ENCODE data around the gene UCP1. TPM values are rescaled to one million over a fixed set of nuclear protein-coding genes. Genes with fewer than 3 reads are reported as not detected.
"Not testable (repeated sequence)": the region's sequence is repeated elsewhere in the genome, so short reads cannot be mapped to it uniquely, and the experiment has no call there.

The UCP1 gene
- polyA plus RNA-seq, 1 donor (not counting 4 experiments of a cell fraction or from before 2014, with no cell fraction given) = not detected

DNA sequence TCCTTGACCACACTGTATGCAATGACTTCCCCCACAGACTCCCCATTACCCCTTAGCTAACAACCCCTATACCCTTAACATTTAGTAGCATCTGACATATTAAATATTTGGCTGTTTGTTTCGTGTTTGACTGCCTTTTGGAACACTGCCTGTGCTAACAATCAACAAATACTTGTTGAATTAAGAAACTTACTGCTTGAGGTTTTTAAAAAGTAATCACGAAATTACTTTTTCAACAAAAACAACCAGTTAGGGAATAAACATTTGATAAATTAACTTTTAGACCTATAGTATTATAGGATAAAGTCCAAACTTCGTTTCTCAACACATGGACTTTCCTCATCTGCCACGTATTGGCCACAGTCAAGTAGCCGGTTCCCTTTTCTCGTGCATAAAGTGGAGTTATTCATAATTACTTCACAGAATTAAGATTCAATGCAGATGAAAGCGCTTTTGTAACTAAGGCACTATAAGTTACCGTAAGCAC lies 45.3 kb downstream of the UCP1 start:
- Histone ChIP-seq H2AFZ (ENCODE audit: control insufficient read depth, low read length) (peak overlapping the region; percentile 60), H3K27me3 (ENCODE audit: control insufficient read depth, extremely low read depth, insufficient read depth, low read length) (no peaks in the 10 kb centered on the region), H4K20me1 (ENCODE audit: control insufficient read depth, extremely low read depth, insufficient read depth, low read length) (no peaks in the 10 kb centered on the region), H3K9me3 (ENCODE audit: control insufficient read depth, low read depth, low read length) (no peaks in the 10 kb centered on the region), H3K27ac (ENCODE audit: control insufficient read depth, insufficient read depth, low read length) (no peak overlapping the region), H3K4me1 (ENCODE audit: control insufficient read depth, extremely low read depth, insufficient read depth, low read length) (peaks cover 10% of the 10 kb centered on the region), H3K79me2 (ENCODE audit: control insufficient read depth, insufficient read depth, low read length) (peaks cover 7% of the 10 kb centered on the region), H3K9ac (ENCODE audit: control insufficient read depth, extremely low read depth, insufficient read depth, low read length) (no peak overlapping the region), H3K4me3 (ENCODE audit: control insufficient read depth in 2 of 3, extremely low read depth in 1 of 3, insufficient read depth in 2 of 3, low read depth in 1 of 3, low read length in 3 of 3) (peak overlapping the region; percentile 18 to 95 (median 83)), H3K36me3 (ENCODE audit: control insufficient read depth in 2 of 2, extremely low read depth in 1 of 2, insufficient read depth in 2 of 2, low read length in 2 of 2) (peaks cover 0 to 6% of the 10 kb centered on the region in 2 experiments), H3K4me2 (ENCODE audit: control insufficient read depth, extremely low read depth, insufficient read depth, low read depth, low read length) (peak overlapping the region; percentile 74), H3K9me1 (ENCODE audit: control insufficient read depth, extremely low read depth, insufficient read depth, low read length) (no peaks in the 10 kb centered on the region)
- TF ChIP-seq, protein P1, sequence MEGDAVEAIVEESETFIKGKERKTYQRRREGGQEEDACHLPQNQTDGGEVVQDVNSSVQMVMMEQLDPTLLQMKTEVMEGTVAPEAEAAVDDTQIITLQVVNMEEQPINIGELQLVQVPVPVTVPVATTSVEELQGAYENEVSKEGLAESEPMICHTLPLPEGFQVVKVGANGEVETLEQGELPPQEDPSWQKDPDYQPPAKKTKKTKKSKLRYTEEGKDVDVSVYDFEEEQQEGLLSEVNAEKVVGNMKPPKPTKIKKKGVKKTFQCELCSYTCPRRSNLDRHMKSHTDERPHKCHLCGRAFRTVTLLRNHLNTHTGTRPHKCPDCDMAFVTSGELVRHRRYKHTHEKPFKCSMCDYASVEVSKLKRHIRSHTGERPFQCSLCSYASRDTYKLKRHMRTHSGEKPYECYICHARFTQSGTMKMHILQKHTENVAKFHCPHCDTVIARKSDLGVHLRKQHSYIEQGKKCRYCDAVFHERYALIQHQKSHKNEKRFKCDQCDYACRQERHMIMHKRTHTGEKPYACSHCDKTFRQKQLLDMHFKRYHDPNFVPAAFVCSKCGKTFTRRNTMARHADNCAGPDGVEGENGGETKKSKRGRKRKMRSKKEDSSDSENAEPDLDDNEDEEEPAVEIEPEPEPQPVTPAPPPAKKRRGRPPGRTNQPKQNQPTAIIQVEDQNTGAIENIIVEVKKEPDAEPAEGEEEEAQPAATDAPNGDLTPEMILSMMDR (optimal IDR thresholded peaks at IDR 0.05 in 1 of 3, IDR thresholded peaks at IDR 0.05 in 1 of 3, conservative IDR thresholded peaks at IDR 0.05 in 1 of 3; ENCODE audit: extremely low read depth in 1 of 3, insufficient read depth in 2 of 3, low read length in 3 of 3) = no peak
- TF ChIP-seq EZH2 (IDR thresholded peaks at IDR 0.05; ENCODE audit: low read length) = no peak
- FAIRE-seq (no peak), DNase-seq (ENCODE audit: low read depth, low spot score) (no peak)
- dilution Hi-C loops (cut with MboI; ENCODE audit: extremely low pct_ligation_motif_present, low sequenced_read_pairs) = no loop called here

DNA sequence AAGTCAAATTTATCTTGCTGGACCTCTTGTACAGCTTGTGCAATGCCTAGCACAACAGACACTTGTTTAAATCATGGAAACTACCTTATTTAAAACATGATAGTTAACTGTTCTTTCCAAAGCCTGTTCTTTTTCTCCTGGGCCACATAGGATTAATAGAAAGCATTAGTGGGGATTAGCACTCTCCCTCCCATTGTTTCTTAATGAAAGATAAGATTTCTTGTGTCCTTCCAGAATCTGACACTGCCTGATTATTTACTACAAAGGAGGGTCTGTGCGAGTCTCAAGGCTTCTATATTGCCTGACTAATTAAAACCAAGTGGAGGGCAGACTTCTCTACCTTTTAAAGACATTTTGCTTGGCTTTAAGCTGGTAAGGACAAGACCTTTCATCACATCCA lies 53.3 kb downstream of the UCP1 start:
- TF ChIP-seq, protein P1 (optimal IDR thresholded peaks at IDR 0.05 in 1 of 3, IDR thresholded peaks at IDR 0.05 in 1 of 3, conservative IDR thresholded peaks at IDR 0.05 in 1 of 3; ENCODE audit: extremely low read depth in 1 of 3, insufficient read depth in 2 of 3, low read length in 3 of 3) = no peak
- TF ChIP-seq EZH2 (IDR thresholded peaks at IDR 0.05; ENCODE audit: low read length) = no peak
- H3K4me3 ChIP-seq (ENCODE audit: control insufficient read depth in 2 of 3, extremely low read depth in 1 of 3, insufficient read depth in 2 of 3, low read depth in 1 of 3, low read length in 3 of 3) = no peak overlapping the region
- no peak for FAIRE-seq

DNA sequence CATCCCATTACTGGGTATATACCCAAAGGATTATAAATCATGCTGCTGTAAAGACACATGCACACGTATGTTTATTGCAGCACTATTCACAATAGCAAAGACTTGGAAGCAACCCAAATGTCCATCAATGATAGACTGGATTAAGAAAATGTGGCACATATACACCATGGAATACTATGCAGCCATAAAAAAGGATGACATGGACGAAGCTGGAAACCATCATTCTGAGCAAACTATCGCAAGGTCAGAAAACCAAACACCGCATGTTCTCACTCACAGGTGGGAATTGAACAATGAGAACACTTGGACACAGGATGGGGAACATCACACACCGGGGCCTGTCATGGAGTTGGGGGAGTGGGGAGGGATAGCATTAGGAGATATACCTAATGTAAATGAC lies 55.0 kb downstream of the UCP1 start:
- H3K4me3 ChIP-seq (ENCODE audit: control insufficient read depth in 2 of 3, extremely low read depth in 1 of 3, insufficient read depth in 2 of 3, low read depth in 1 of 3, low read length in 3 of 3); DNase-seq (ENCODE audit: low read depth, low spot score); H3K4me1 ChIP-seq (ENCODE audit: control insufficient read depth, extremely low read depth, insufficient read depth, low read length); H3K36me3 ChIP-seq (ENCODE audit: control insufficient read depth in 2 of 2, extremely low read depth in 1 of 2, insufficient read depth in 2 of 2, low read length in 2 of 2); H3K79me2 ChIP-seq (ENCODE audit: control insufficient read depth, insufficient read depth, low read length); H2AFZ ChIP-seq (ENCODE audit: control insufficient read depth, low read length); H3K27ac ChIP-seq (ENCODE audit: control insufficient read depth, insufficient read depth, low read length); H3K9me1 ChIP-seq (ENCODE audit: control insufficient read depth, extremely low read depth, insufficient read depth, low read length); H3K9me3 ChIP-seq (ENCODE audit: control insufficient read depth, low read depth, low read length); H4K20me1 ChIP-seq (ENCODE audit: control insufficient read depth, extremely low read depth, insufficient read depth, low read length); FAIRE-seq; H3K4me2 ChIP-seq (ENCODE audit: control insufficient read depth, extremely low read depth, insufficient read depth, low read depth, low read length); dilution Hi-C loops (cut with MboI; ENCODE audit: extremely low pct_ligation_motif_present, low sequenced_read_pairs); H3K9ac ChIP-seq (ENCODE audit: control insufficient read depth, extremely low read depth, insufficient read depth, low read length); H3K27me3 ChIP-seq (ENCODE audit: control insufficient read depth, extremely low read depth, insufficient read depth, low read length): not testable (repeated sequence)

More for the DNA sequence above, 53.3 kb downstream of the UCP1 start:
- Histone ChIP-seq H4K20me1 (ENCODE audit: control insufficient read depth, extremely low read depth, insufficient read depth, low read length) (no peaks in the 10 kb centered on the region), H3K4me1 (ENCODE audit: control insufficient read depth, extremely low read depth, insufficient read depth, low read length) (no peaks in the 10 kb centered on the region), H3K27me3 (ENCODE audit: control insufficient read depth, extremely low read depth, insufficient read depth, low read length) (no peaks in the 10 kb centered on the region), H3K9me3 (ENCODE audit: control insufficient read depth, low read depth, low read length) (no peaks in the 10 kb centered on the region), H3K4me2 (ENCODE audit: control insufficient read depth, extremely low read depth, insufficient read depth, low read depth, low read length) (no peak overlapping the region), H3K79me2 (ENCODE audit: control insufficient read depth, insufficient read depth, low read length) (no peaks in the 10 kb centered on the region), H3K9me1 (ENCODE audit: control insufficient read depth, extremely low read depth, insufficient read depth, low read length) (no peaks in the 10 kb centered on the region), H3K9ac (ENCODE audit: control insufficient read depth, extremely low read depth, insufficient read depth, low read length) (no peak overlapping the region), H3K27ac (ENCODE audit: control insufficient read depth, insufficient read depth, low read length) (no peak overlapping the region), H2AFZ (ENCODE audit: control insufficient read depth, low read length) (no peak overlapping the region), H3K36me3 (ENCODE audit: control insufficient read depth in 2 of 2, extremely low read depth in 1 of 2, insufficient read depth in 2 of 2, low read length in 2 of 2) (no peaks in the 10 kb centered on the region)
- dilution Hi-C loops (cut with MboI; ENCODE audit: extremely low pct_ligation_motif_present, low sequenced_read_pairs) = no loop called here
- no peak for DNase-seq (ENCODE audit: low read depth, low spot score)

All from keratinocyte (primary cell).